K562 (cell line): Measurements from ENCODE around the gene MS4A1. TPM values are rescaled to one million over a fixed set of nuclear protein-coding genes. Genes with fewer than 3 reads are reported as not detected.

Experiments
- ATAC-seq: fragments of 200-7000 bp; cut with Tn5 transposase; 3 replicates; pipeline ENCODE4 v1.9.1; 2020; ENCODE audit warnings: moderate library complexity
- BruUV-seq: library from RNA; stranded (reverse); fragments of 400-500 nt; replicated peaks from 2 replicates; lab custom pipeline; 2021; lab: Mats Ljungman, UMichigan
- CTCF ChIA-PET: fragments of 300-600 bp; formaldehyde crosslinking; extraction: SDS; loops from one replicate; lab custom pipeline; 2021; ENCODE audit warnings: low intra/inter-chr PET ratio; lab: Yijun Ruan, JAX
- POLR2A ChIA-PET: fragments of 300-600, 350-650 bp; sonication (Branson Sonifier 250); formaldehyde crosslinking; extraction: SDS; loops from one replicate; lab custom pipeline; 2021; ENCODE audit warnings: antibody characterized with exemption, inconsistent platforms; lab: Yijun Ruan, JAX
- DNase-seq, 4 experiments: peaks; one replicate each; pipeline versions ENCODE4 v3.0.0 to v3.0.0-alpha.2; 2011 to 2018; ENCODE audit warnings: low spot score in 3 of 4, mixed read lengths in 3 of 4; ENCODE audit errors: extremely low read depth in 1 of 4
- FAIRE-seq: peaks from 2 replicates; lab custom pipeline; 2011; peaks lifted over from hg19 to GRCh38; lab: Jason Lieb, UNC
- H2AFZ ChIP-seq: 2 replicates; pipeline ENCODE4 v1.6.0; 2011; ENCODE audit warnings: low read depth, low read length, control low read depth, inconsistent platforms
- H3K27ac ChIP-seq: fragments of 200-600 bp; 3 replicates; pipeline ENCODE4 v1.8.0; 2011; ENCODE audit warnings: low read depth, mild to moderate bottlenecking, control low read depth, inconsistent platforms, low read length, moderate library complexity, mixed read lengths; ENCODE audit errors: extremely low read depth
- H3K27me3 ChIP-seq, 2 experiments: fragments of 300-600 bp in 1 of 2; 2 replicates in 1 of 2; 3 replicates in 1 of 2; pipeline versions ENCODE4 v1.6.0 to v1.8.0; 2011; ENCODE audit warnings: inconsistent platforms in 2 of 2, low read length in 2 of 2, mild to moderate bottlenecking in 1 of 2, mixed read lengths in 1 of 2, moderate library complexity in 1 of 2; ENCODE audit not compliant: control insufficient read depth in 2 of 2, insufficient read depth in 2 of 2
- H3K36me3 ChIP-seq: fragments of 300-600 bp; 3 replicates; pipeline ENCODE4 v1.8.0; 2011; ENCODE audit warnings: mild to moderate bottlenecking, low read length, inconsistent platforms; ENCODE audit not compliant: control insufficient read depth, insufficient read depth
- H3K4me1 ChIP-seq, 2 experiments: fragments of 200-600 bp in 1 of 2; replicated peaks in 1 of 2; 2 replicates in 1 of 2; 3 replicates in 1 of 2; pipeline versions ENCODE4 v1.5.1 to v1.8.0; 2011; ENCODE audit warnings: inconsistent platforms in 2 of 2, low read length in 2 of 2, mild to moderate bottlenecking in 1 of 2, mixed read lengths in 1 of 2, moderate library complexity in 1 of 2; ENCODE audit not compliant: control insufficient read depth in 2 of 2, insufficient read depth in 2 of 2
- H3K4me2 ChIP-seq: 2 replicates; pipeline ENCODE4 v1.6.1; 2011; ENCODE audit warnings: low read length, control low read depth, inconsistent platforms, mixed read lengths; ENCODE audit not compliant: insufficient read depth
- H3K4me3 ChIP-seq: fragments of 200-600 bp; sonication (generic), shearing (Covaris generic); 2 replicates; pipeline ENCODE4 v1.5.1; 2016; ENCODE audit warnings: control low read depth, inconsistent platforms
- H3K79me2 ChIP-seq: fragments of 200-600 bp; 3 replicates; pipeline ENCODE4 v1.8.0; 2011; ENCODE audit warnings: low read length, inconsistent platforms; ENCODE audit not compliant: control insufficient read depth, insufficient read depth
- H3K9ac ChIP-seq, 2 experiments: 2 replicates each; pipeline versions ENCODE4 v1.6.0 to v1.6.1; 2011; ENCODE audit warnings: low read depth in 2 of 2, low read length in 2 of 2, control low read depth in 1 of 2, inconsistent platforms in 1 of 2, mild to moderate bottlenecking in 1 of 2, mixed read lengths in 1 of 2; ENCODE audit not compliant: insufficient read depth in 1 of 2
- H3K9me1 ChIP-seq: one replicate; pipeline ENCODE4 v1.6.0; 2011; ENCODE audit warnings: inconsistent platforms, mild to moderate bottlenecking, low read length, moderate library complexity; ENCODE audit not compliant: control insufficient read depth, insufficient read depth
- H3K9me3 ChIP-seq: replicated peaks from 2 replicates; pipeline ENCODE4 v1.5.1; 2011; ENCODE audit warnings: low read depth, low read length, inconsistent platforms; ENCODE audit not compliant: control insufficient read depth, insufficient read depth
- H4K20me1 ChIP-seq: replicated peaks from 2 replicates; pipeline ENCODE4 v1.6.1; 2011; ENCODE audit warnings: low read length, inconsistent platforms, mixed read lengths; ENCODE audit not compliant: control insufficient read depth, insufficient read depth
- CBFA2T2 ChIP-seq: fragments of 450-650 bp; conservative IDR thresholded peaks from 2 replicates; pipeline ENCODE4 v1.6.1; 2017; ENCODE audit warnings: mild to moderate bottlenecking
- ZKSCAN3 ChIP-seq: fragments of 250-450 bp; sonication (Bioruptor Pico); IDR thresholded peaks from 2 replicates; pipeline ENCODE4 v1.4.0; 2020
- ZNF780A ChIP-seq: fragments of 250-450 bp; sonication (Bioruptor Pico); IDR thresholded peaks from 2 replicates; pipeline ENCODE4 v1.5.0; 2021; ENCODE audit warnings: mild to moderate bottlenecking
- WGBS: fragments of 100-300 bp; shearing (Covaris generic); methylation state at CpG from one replicate; pipeline ENCODE4 v1.1.6; 2016; ENCODE audit warnings: low coverage, mixed read lengths; ENCODE audit not compliant: insufficient coverage; ENCODE audit errors: missing lambda C conversion rate; 5-methylcytosine and 5-hydroxymethylcytosine counted together
- in situ Hi-C: fragments of 300-500 bp; cut with MboI; formaldehyde crosslinking; loops from 4 replicates; pipeline ENCODE4 v1.15.0; 2018; ENCODE audit warnings: inconsistent platforms, mixed read lengths
- intact Hi-C: fragments of 100-400 bp; cut with micrococcal nuclease; formaldehyde crosslinking; loops from 2 replicates; pipeline ENCODE4 v1.14.2; 2022
- polyA plus RNA-seq, 8 experiments: library from polyadenylated mRNA; depleted of rRNA in 4 of 8; stranded (reverse) in 5 of 8; unstranded in 3 of 8; fragments of >200 nt; fragmentation: Nextera tagmentation in 2 of 8; fragmentation: Illumina TruSeq in 1 of 8; extraction: Ambion mirVana in 2 of 8; extraction: Trizol in 1 of 8; gene quantifications; 2 replicates each; pipeline versions ENCODE4 v1.2.1 to v1.2.3, GENCODE V29; 2011 to 2014; ENCODE audit warnings: inconsistent platforms in 1 of 8, missing spikeins in 1 of 8
- total RNA-seq, 7 experiments: library from RNA; depleted of rRNA in 6 of 7; stranded (reverse); fragments of >200 nt in 6 of 7; fragmentation: Illumina TruSeq in 2 of 7; extraction: Trizol in 2 of 7; gene quantifications; 2 replicates each; pipeline versions ENCODE4 v1.2.1 to v1.2.3, GENCODE V29; 2011 to 2021; ENCODE audit warnings: low replicate concordance in 1 of 7
- TF ChIP-seq, protein P1 (sequence below): sonication (generic); formaldehyde crosslinking; IDR thresholded peaks from 2 replicates; pipeline ENCODE4 v1.8.0; 2022; ENCODE audit warnings: missing genetic modification reagents, mild to moderate bottlenecking, moderate library complexity, borderline replicate concordance
- TF ChIP-seq, protein P2 (sequence below): fragments of 450-650 bp; IDR thresholded peaks from 2 replicates; pipeline ENCODE4 v1.6.1; 2016; ENCODE audit warnings: missing biosample characterization, missing genetic modification characterization

The MS4A1 gene
- total and polyA plus RNA-seq, 9 of the 15 experiments (the other 6 are each of a cell fraction or from before 2014, with no cell fraction given), result 0.01 to 0.24 (median 0.03) TPM; not detected in 5

DNA sequence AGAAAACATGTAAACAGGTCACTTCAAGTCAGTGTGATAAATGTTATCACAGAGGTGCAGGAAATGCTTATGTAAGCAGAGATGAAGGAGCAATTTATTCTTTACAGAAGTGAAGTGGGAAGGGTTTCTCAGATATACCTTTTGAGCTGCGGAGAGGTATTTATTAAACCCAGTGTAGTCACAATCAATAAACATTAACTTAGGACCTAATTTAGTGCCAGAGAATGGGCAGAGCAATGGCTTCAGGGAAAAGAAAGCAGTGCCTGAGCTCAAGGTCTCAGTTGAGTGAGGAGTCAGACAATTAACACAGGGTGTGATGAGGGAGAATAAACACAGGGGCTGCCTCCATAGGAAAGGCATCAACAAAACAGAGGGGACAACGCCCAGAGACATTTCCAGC is 24.4 kb upstream of the MS4A1 start:
- CTCF ChIA-PET, result no interaction called here
- Histone ChIP-seq H3K9ac (no peak overlapping the region), H3K4me2 (no peak overlapping the region), H3K9me3 (no peaks in the 10 kb centered on the region), H3K27me3 (no peaks in the 10 kb centered on the region), H3K27ac (no peak overlapping the region), H3K9me1 (no peaks in the 10 kb centered on the region), H2AFZ (no peak overlapping the region), H4K20me1 (no peaks in the 10 kb centered on the region), H3K36me3 (no peaks in the 10 kb centered on the region), H3K79me2 (no peaks in the 10 kb centered on the region), H3K4me1 (no peaks in the 10 kb centered on the region; a peak in 1 of 5 replicates), H3K4me3 (no peak overlapping the region)
- POLR2A ChIA-PET, result no interaction called here
- in situ Hi-C loops, result no loop called here
- no peak for TF ChIP-seq CBFA2T2
- TF ChIP-seq, protein P1, sequence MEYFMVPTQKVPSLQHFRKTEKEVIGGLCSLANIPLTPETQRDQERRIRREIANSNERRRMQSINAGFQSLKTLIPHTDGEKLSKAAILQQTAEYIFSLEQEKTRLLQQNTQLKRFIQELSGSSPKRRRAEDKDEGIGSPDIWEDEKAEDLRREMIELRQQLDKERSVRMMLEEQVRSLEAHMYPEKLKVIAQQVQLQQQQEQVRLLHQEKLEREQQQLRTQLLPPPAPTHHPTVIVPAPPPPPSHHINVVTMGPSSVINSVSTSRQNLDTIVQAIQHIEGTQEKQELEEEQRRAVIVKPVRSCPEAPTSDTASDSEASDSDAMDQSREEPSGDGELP, result no peak
- no peak for TF ChIP-seq ZNF780A (CRISPR knock-in tag)
- TF ChIP-seq, protein P2, sequence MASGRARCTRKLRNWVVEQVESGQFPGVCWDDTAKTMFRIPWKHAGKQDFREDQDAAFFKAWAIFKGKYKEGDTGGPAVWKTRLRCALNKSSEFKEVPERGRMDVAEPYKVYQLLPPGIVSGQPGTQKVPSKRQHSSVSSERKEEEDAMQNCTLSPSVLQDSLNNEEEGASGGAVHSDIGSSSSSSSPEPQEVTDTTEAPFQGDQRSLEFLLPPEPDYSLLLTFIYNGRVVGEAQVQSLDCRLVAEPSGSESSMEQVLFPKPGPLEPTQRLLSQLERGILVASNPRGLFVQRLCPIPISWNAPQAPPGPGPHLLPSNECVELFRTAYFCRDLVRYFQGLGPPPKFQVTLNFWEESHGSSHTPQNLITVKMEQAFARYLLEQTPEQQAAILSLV (tag), result no peak
- no peak for TF ChIP-seq ZKSCAN3 (CRISPR knock-in tag)
- no peak for DNase-seq
- BruUV-seq, result no TSS peak
- FAIRE-seq, result no peak
- ATAC-seq, result no peak
- WGBS, result 0% methylated on average over 2 of the region's 2 CpGs
- intact Hi-C loops, result no loop called here
